SK-N-SH (cell line): ENCODE data around the gene IL11.

Experiments
- CHD2 ChIP-seq: fragments of 150-350 bp; IDR thresholded peaks from 2 replicates; pipeline ENCODE4 v1.6.1; 2018; ENCODE audit warnings: low read length; ENCODE audit not compliant: partially characterized antibody
- CTCF ChIP-seq: fragments of 200-600 bp; sonication (generic); IDR thresholded peaks from 2 replicates; pipeline ENCODE4 v1.6.1; 2017; ENCODE audit warnings: antibody characterized with exemption, mild to moderate bottlenecking, moderate library complexity
- EP300 ChIP-seq, 2 experiments: IDR thresholded peaks; 2 replicates each; pipeline versions ENCODE4 v1.4.0 to v1.6.1; 2012; ENCODE audit warnings: borderline replicate concordance in 1 of 2, low read depth in 1 of 2, low read length in 1 of 2
- MXI1 ChIP-seq: IDR thresholded peaks from 2 replicates; pipeline ENCODE4 v1.6.1; 2012; ENCODE audit warnings: mild to moderate bottlenecking, low read depth, low read length, improper control_type of control experiment
- POLR2AphosphoS5 ChIP-seq: IDR thresholded peaks from 2 replicates; pipeline ENCODE4 v1.6.1; 2012; ENCODE audit warnings: low read depth, low read length
- RAD21 ChIP-seq: IDR thresholded peaks from 2 replicates; pipeline ENCODE4 v1.6.1; 2012; ENCODE audit warnings: mild to moderate bottlenecking, low read length
- SMC3 ChIP-seq: IDR thresholded peaks from 2 replicates; pipeline ENCODE4 v1.6.1; 2012; ENCODE audit warnings: low read depth, low read length, improper control_type of control experiment
- TAF1 ChIP-seq: IDR thresholded peaks from 2 replicates; pipeline ENCODE4 v1.6.1; 2012; ENCODE audit warnings: low read depth, mild to moderate bottlenecking, low read length, moderate library complexity, borderline replicate concordance
- TCF12 ChIP-seq: IDR thresholded peaks from 2 replicates; pipeline ENCODE4 v1.4.0; 2012
- YY1 ChIP-seq: IDR thresholded peaks from 2 replicates; pipeline ENCODE4 v1.4.0; 2012; ENCODE audit warnings: low read depth, mild to moderate bottlenecking

GRCh38 chr19:55391702-55392615, 21.7 kb upstream of the IL11 start:
- TF ChIP-seq EP300 (IDR thresholded peaks at IDR 0.05; ENCODE audit: borderline replicate concordance in 1 of 2, low read depth in 1 of 2, low read length in 1 of 2) (no peak), CTCF (no peak), RAD21 (no peak), YY1 (no peak), TCF12 (no peak), SMC3 (no peak), TAF1 (no peak), POLR2AphosphoS5 (no peak; the same call in 1 of the 2 replicates), CHD2 (no peak), MXI1 (no peak)
